Spinal cord (tissue), 10 donors: ENCODE measurements around the gene SLC17A5. TPM values are rescaled to one million over a fixed set of nuclear protein-coding genes. Genes with fewer than 3 reads are reported as not detected.
A peak's percentile ranks its signal among the peaks of the same experiment; 100 is the strongest.

ENCODE experiments used
- DNase-seq, 6 donors: peaks; one replicate each; pipeline versions ENCODE4 v3.0.0 to v3.0.0-alpha.2; 2013 to 2015; ENCODE audit warnings: low spot score in 6 of 6, low read depth in 4 of 6
- H3K27ac ChIP-seq: one replicate; pipeline ENCODE4 v1.5.1; 2013; ENCODE audit warnings: low read depth, low read length, control low read depth
- H3K27me3 ChIP-seq: one replicate; pipeline ENCODE4 v1.6.1; 2013; ENCODE audit warnings: low read length; ENCODE audit not compliant: control insufficient read depth, insufficient read depth
- H3K36me3 ChIP-seq: one replicate; pipeline ENCODE4 v1.6.1; 2013; ENCODE audit warnings: low read length; ENCODE audit not compliant: control insufficient read depth, insufficient read depth
- H3K4me1 ChIP-seq: one replicate; pipeline ENCODE4 v1.6.1; 2013; ENCODE audit warnings: low read length; ENCODE audit not compliant: control insufficient read depth, insufficient read depth
- H3K4me3 ChIP-seq: one replicate; pipeline ENCODE4 v1.5.1; 2013; ENCODE audit warnings: low read depth, low read length, control low read depth
- H3K9me3 ChIP-seq: one replicate; pipeline ENCODE4 v1.6.1; 2013; ENCODE audit warnings: low read length; ENCODE audit not compliant: control insufficient read depth, insufficient read depth
- WGBS: methylation state at CpG from one replicate; pipeline ENCODE4 v1.1.5; 2013; ENCODE audit warnings: missing lambda C conversion rate; ENCODE audit not compliant: insufficient coverage; 5-methylcytosine and 5-hydroxymethylcytosine counted together
- polyA plus RNA-seq, 2 donors: library from polyadenylated mRNA; unstranded; fragments of 120-200 nt; gene quantifications; one replicate each; pipeline ENCODE4 v1.2.1, GENCODE V29; 2013; ENCODE audit not compliant: insufficient read length in 2 of 2
- total RNA-seq, 2 donors: library from RNA; depleted of rRNA in 1 of 2; stranded (reverse); fragments of 120-200 nt in 1 of 2; fragments of >200 nt in 1 of 2; gene quantifications; one replicate each; pipeline versions ENCODE4 v1.2.3 to v1.2.4, GENCODE V29; 2013 to 2014
- donor health status: healthy.

SLC17A5 gene
- total and polyA plus RNA-seq, 4 donors: 12.5 to 33.4 (median 16.0) TPM

DNA sequence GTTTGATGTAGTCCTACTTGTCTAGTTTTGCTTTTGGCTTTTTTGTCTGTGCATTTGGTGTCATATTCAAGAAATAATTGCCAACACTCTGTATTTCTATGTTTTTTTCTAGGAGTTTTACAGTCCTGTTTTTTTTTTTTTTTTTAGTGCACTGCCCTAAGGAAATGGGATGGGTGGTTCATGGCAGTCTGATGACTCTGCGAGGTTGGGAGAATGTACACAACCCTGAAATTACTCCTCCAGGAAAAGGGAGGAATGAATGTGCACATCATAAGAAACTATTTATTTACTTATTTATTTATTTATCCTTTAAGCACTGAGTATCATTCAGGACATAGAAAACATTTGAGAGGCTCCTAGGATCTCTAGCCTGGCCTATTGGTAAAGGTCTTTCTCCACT is 15.2 kb upstream of the SLC17A5 start:
- Histone ChIP-seq H3K27me3 (no peaks in the 10 kb centered on the region), H3K4me1 (no peaks in the 10 kb centered on the region), H3K36me3 (no peaks in the 10 kb centered on the region), H3K27ac (no peak overlapping the region), H3K9me3 (no peaks in the 10 kb centered on the region), H3K4me3 (no peak overlapping the region)
- no CpG with 5 or more reads among the region's 1 CpG for WGBS
- DNase-seq: no peak

DNA sequence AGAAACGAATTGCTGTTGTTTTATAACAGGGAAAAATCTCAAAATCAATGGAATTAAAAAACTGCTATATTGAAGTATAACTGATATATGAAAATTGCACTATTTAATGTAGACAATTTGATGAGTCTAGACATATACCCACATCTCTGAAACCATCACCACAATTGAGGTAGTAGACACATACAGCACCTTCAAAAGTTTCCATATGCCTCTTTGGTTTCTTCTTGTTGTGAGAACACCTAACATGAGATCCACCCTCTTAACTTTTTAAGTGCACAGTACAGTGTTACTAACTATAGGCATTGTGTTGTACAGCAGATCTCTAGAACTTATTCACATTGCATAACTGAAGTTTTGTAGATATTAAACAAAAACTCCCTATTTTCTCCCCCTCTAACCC is 14.0 kb upstream of the SLC17A5 start:
- Histone ChIP-seq H3K27me3 (no peaks in the 10 kb centered on the region), H3K36me3 (no peaks in the 10 kb centered on the region), H3K9me3 (no peaks in the 10 kb centered on the region), H3K4me3 (no peak overlapping the region), H3K27ac (no peak overlapping the region), H3K4me1 (no peaks in the 10 kb centered on the region)
- no peak for DNase-seq
- WGBS: no CpG with 5 or more reads among the region's 1 CpG

DNA sequence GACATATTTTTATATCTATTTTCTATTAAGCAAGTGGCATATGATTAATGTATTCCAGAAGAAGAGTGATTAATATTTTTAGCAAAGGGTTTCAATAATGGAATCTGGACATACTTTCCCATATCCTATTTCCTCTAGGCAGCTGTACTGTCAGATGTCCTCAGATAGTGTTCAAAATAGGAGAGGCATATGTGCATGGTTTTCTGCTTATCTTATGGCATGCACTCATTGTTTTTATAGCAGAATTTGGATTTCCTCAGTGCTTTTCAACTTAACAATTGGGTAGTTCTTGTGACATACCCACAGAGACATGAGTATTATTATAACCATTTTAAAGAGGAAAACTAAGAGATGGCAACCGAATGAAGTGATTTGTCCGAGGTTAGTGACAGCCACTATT is 12.6 kb upstream of the SLC17A5 start:
- Histone ChIP-seq H3K4me1 (no peaks in the 10 kb centered on the region), H3K36me3 (no peaks in the 10 kb centered on the region), H3K27ac (no peak overlapping the region), H3K9me3 (no peaks in the 10 kb centered on the region), H3K4me3 (no peak overlapping the region), H3K27me3 (no peaks in the 10 kb centered on the region)
- no CpG with 5 or more reads among the region's 2 CpGs for WGBS
- no peak for DNase-seq

DNA sequence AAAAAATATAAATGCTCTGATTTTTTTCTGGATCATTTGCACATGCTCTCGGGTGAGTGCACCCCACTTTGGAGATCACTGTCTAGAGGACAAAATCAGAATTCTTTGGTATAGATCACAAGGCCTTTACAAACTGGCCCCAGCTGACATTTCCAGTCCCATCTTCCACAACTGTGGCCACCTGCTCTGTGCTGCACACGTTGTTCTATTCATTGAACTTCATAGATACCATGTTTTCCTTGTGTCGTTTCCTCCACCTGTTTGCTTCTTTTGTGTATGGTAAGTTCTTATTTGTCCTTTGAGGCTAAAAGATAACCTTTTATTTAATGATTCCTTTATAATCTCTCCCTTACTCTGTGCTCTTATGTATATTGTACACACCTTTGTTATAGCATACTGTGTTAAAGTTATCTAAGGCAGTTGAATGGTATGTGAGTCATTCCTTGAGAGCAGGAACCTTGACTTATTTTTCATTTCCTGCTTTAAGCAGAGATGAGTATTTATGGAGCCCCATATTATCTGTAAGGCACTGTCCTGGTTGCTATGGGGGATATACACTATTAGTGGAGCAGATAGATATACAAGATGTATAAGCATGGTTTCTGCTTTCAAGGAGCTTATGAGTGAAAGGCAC is 12.0 kb upstream of the SLC17A5 start:
- Histone ChIP-seq H3K4me1 (no peaks in the 10 kb centered on the region), H3K9me3 (no peaks in the 10 kb centered on the region), H3K4me3 (no peak overlapping the region), H3K27ac (no peak overlapping the region), H3K36me3 (no peaks in the 10 kb centered on the region), H3K27me3 (no peaks in the 10 kb centered on the region)
- 67% methylated on average over 1 of the region's 3 CpGs for WGBS
- no peak for DNase-seq

DNA sequence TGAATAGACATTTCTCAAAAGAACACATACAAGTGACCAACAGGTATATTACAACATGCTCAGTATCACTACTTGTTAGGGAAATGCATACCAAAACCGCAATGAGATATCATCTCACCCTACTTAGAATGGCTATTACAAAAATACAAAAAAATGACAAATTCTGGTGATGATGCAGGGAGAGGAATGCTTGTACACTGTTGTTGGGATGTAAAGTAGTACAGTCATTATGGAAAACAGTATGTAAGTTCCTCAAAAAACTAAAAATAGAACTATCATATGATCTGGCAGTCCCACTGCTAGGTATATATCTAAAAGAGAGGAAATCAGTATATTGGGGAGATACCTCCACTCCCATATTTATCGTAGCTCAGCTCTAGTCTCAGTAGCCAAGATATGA is 10.9 kb upstream of the SLC17A5 start:
- WGBS: no CpG with 5 or more reads among the region's 2 CpGs
- Histone ChIP-seq H3K4me3 (no peak overlapping the region), H3K36me3 (no peaks in the 10 kb centered on the region), H3K9me3 (no peaks in the 10 kb centered on the region), H3K4me1 (no peaks in the 10 kb centered on the region), H3K27me3 (no peaks in the 10 kb centered on the region), H3K27ac (no peak overlapping the region)
- no peak for DNase-seq

DNA sequence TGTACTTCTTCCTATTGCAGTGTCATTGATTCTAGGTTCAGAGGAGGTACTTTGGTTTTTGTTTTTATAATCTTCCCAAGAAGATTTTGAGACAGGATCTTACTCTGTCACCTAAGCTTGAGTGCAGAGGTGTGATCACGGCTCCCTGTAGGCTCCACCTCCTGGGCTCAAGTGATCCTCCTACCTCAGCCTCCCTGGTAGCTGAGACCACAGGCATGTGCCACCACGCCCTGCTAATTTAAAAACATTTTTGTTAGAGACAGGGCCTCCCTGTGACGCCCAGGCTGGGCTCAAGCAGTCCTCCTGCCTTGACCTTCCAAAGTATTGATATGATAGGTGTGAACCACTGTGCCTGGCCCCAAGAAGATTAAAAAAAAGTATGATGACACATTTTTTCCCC is 3.4 kb upstream of the SLC17A5 start:
- no peak for DNase-seq
- WGBS: 85% methylated on average over 2 of the region's 3 CpGs
- Histone ChIP-seq H3K9me3 (no peaks in the 10 kb centered on the region), H3K27ac (no peak overlapping the region), H3K4me3 (no peak overlapping the region), H3K4me1 (peaks cover 6% of the 10 kb centered on the region), H3K27me3 (no peaks in the 10 kb centered on the region), H3K36me3 (no peaks in the 10 kb centered on the region)

DNA sequence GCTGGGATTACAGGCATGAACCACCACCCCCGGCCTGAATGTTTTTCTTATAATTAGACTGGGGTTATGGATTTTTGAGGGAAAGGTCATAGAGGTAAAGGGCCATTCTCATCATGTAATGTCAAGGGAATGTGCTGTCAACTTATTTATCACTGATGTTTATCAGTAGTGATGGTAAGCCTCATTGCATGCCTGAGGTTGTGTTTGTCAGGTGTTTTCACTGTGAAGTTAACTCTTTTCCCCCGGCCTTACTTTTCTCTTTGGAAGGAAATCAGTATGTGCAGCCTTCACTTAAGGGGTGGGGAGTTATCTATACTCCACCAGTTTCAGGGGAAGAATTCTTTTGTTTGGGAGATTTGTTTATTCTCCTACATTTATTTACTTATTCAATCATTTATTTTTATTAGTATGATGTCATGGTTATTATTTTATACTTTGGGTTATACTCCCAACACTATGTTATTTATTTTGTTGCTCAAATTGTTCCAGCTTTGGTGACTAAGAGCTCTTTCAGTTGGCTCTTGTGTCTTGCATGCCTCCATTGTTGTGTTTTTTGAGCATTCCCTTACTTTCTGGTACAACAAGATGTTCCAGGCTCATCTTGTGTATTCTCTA is 2.8 kb upstream of the SLC17A5 start:
- H3K27ac ChIP-seq: no peak overlapping the region
- no peaks in the 10 kb centered on the region for H3K36me3 ChIP-seq
- H3K9me3 ChIP-seq: no peaks in the 10 kb centered on the region
- H3K4me1 ChIP-seq: peaks cover 6% of the 10 kb centered on the region
- H3K27me3 ChIP-seq: no peaks in the 10 kb centered on the region
- H3K4me3 ChIP-seq: no peak overlapping the region
- no CpG with 5 or more reads among the region's 2 CpGs for WGBS
- no peak for DNase-seq

DNA sequence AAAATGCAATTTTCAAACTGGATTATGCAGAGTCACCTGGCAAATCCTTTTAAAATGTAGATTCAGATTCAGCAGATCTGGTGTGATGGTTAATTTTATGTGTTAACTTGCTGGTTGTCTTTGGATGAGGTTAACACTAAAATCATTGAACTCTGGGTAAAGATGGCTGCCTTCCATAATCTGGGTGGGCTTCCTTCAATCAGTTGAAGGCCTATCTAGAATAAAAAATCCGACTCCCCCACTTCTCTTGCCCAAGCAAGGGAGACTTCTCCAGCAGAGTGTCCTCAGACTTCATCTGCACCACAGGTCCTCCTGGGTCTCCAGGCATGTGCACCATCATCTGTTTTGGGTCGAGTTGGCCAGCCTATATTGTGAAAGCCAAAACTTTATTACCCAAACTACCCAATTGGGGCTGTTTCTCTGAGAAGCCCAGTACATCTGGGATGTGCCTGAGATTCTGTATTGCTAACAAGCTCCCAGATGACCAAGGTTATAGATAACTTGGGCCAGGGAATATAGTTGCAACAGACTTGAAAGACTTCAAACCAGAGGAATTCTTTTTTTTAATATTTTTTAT is 1.6 kb upstream of the SLC17A5 start:
- Histone ChIP-seq H3K9me3 (no peaks in the 10 kb centered on the region), H3K27ac (no peak overlapping the region), H3K4me3 (no peak overlapping the region), H3K27me3 (no peaks in the 10 kb centered on the region), H3K36me3 (no peaks in the 10 kb centered on the region), H3K4me1 (peaks cover 6% of the 10 kb centered on the region)
- no peak for DNase-seq
- WGBS: 89% methylated on average over 1 of the region's 2 CpGs

DNA sequence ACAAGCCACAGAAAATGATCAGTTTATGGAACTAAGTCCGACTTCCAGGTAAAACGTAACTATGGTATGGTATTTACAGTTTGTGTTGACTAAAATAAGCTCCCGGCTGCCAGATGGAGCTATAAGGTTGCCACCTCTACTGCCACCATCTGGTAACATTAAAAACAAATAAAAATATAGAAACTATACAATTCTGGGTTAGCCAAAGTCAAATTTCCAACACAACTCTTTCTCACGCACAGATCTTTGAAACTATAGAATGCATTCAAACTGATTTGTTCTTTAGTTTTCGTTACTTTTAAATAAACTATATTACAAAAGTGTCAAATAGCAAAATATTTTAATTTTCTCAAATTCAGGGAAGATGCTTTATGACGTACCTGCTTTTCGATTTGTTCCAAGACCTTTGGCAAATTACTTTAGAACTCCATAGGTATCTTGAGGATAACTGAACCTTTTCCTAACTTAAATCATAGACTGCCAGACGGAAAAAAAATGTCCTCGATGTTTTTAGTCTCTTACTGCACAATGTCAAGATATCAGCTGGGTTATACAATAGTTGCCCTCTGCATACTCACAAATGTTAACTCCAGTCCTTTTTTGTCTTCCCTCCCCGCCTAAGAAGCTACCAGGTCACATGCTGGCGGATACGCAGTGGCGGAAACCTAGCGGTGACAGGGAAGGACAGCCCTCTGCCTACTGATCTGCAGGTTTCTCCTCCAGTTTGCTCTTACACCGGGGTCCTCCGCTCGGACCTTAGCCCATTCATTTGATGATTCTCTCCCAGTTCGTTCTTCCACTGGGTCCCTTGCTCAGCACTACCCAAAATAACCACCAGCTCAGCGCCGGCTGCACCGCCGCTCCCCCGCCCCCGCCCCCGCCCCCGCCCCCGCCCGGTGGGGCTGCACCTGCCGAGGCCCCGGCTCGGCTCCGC is 888 bp downstream of the SLC17A5 start:
- Histone ChIP-seq H3K27me3 (no peaks in the 10 kb centered on the region), H3K9me3 (no peaks in the 10 kb centered on the region), H3K27ac (peak overlapping the region; percentile 85), H3K36me3 (no peaks in the 10 kb centered on the region), H3K4me1 (peaks cover 6% of the 10 kb centered on the region), H3K4me3 (peak overlapping the region; percentile 97)
- under 1% methylated on average over 15 of the region's 32 CpGs for WGBS
- DNase-seq: peak in 4 of 6 donors; percentile 31 to 89 (median 62)
